Osteocyte (in vitro differentiated cells): ENCODE data around the gene ALPI. TPM values are rescaled to one million over a fixed set of nuclear protein-coding genes. Genes with fewer than 3 reads are reported as not detected.

Experiments
- DNase-seq: peaks from one replicate; pipeline ENCODE4 v3.0.0; 2021; ENCODE audit warnings: mixed read lengths; ENCODE audit not compliant: unreplicated experiment; ENCODE audit errors: extremely low spot score
- H3K27ac Mint-ChIP-seq: one replicate; pipeline ENCODE4 v1.8.0; 2021; ENCODE audit warnings: mild to moderate bottlenecking, mixed read lengths; ENCODE audit not compliant: unreplicated experiment
- H3K27me3 Mint-ChIP-seq: one replicate; pipeline ENCODE4 v1.8.0; 2021; ENCODE audit warnings: mixed read lengths; ENCODE audit not compliant: unreplicated experiment
- H3K36me3 Mint-ChIP-seq: one replicate; pipeline ENCODE4 v1.8.0; 2021; ENCODE audit warnings: mixed read lengths; ENCODE audit not compliant: unreplicated experiment
- H3K4me1 Mint-ChIP-seq: one replicate; pipeline ENCODE4 v1.8.0; 2021; ENCODE audit warnings: mixed read lengths; ENCODE audit not compliant: unreplicated experiment
- H3K4me3 Mint-ChIP-seq: one replicate; pipeline ENCODE4 v1.8.0; 2021; ENCODE audit warnings: mild to moderate bottlenecking, moderate library complexity, mixed read lengths; ENCODE audit not compliant: unreplicated experiment
- H3K9me3 Mint-ChIP-seq: one replicate; pipeline ENCODE4 v1.8.0; 2021; ENCODE audit warnings: mixed read lengths; ENCODE audit not compliant: unreplicated experiment
- total RNA-seq: library from RNA; stranded (reverse); gene quantifications from 2 replicates; pipeline ENCODE4 v1.2.1, GENCODE V29; 2021
- TF ChIP-seq, protein P1 (sequence below): fragments of 200-600 bp; sonication (generic); IDR thresholded peaks from 2 replicates; pipeline ENCODE4 v1.5.0; 2021; ENCODE audit warnings: antibody characterized with exemption, mild to moderate bottlenecking, moderate library complexity

The ALPI gene
- total RNA-seq, 1 donor from 2014 or later: not detected

DNA sequence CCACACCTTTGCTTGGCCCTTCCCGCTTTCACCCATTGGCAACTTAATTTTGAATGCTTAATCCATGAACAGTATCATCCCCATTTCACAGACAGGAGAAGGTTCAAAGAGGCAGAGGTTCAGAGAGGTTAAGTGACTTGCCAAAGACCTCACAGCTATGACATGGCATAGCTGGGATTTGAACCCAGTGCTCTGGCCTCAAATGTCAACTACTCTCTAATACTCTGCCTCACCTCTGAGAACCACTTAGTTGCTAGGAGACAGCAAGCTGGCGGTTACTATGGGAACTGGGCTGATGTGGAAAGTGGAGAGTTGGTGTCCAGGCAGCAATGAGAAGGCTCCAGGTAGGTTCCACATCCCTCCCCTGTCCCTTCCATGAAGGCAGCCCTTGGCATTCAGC lies 48.5 kb downstream of the ALPI start:
- Mint-ChIP-seq H3K9me3 (no peaks in the 10 kb centered on the region), H3K27me3 (peaks cover 60% of the 10 kb centered on the region), H3K4me3 (no peak overlapping the region), H3K36me3 (no peaks in the 10 kb centered on the region), H3K4me1 (peaks cover 9% of the 10 kb centered on the region), H3K27ac (no peak overlapping the region)
- no peak for DNase-seq
- TF ChIP-seq, protein P1, sequence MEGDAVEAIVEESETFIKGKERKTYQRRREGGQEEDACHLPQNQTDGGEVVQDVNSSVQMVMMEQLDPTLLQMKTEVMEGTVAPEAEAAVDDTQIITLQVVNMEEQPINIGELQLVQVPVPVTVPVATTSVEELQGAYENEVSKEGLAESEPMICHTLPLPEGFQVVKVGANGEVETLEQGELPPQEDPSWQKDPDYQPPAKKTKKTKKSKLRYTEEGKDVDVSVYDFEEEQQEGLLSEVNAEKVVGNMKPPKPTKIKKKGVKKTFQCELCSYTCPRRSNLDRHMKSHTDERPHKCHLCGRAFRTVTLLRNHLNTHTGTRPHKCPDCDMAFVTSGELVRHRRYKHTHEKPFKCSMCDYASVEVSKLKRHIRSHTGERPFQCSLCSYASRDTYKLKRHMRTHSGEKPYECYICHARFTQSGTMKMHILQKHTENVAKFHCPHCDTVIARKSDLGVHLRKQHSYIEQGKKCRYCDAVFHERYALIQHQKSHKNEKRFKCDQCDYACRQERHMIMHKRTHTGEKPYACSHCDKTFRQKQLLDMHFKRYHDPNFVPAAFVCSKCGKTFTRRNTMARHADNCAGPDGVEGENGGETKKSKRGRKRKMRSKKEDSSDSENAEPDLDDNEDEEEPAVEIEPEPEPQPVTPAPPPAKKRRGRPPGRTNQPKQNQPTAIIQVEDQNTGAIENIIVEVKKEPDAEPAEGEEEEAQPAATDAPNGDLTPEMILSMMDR: no peak

DNA sequence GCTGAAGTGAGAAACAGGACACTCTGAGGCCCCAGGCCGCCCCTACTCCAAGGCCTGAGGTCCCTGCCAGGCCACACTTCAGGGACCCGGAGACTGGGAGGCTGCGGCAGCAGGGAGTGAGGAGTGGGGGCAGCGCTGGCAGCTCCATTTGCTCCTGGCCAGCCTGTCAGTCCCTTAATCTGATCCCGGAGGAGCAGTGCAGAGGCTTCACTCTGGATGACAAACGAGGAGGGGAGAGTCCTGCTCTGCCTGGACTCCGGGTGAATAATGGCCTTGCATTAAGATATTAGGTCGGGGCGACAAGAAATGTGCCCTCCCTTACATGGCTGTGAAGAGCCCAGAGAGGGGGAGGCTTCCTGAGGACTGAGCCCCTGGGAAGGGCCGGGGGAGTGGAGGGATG lies 49.9 kb downstream of the ALPI start:
- TF ChIP-seq, protein P1: no peak
- no peaks in the 10 kb centered on the region for H3K9me3 Mint-ChIP-seq
- DNase-seq: no peak
- H3K27ac Mint-ChIP-seq: no peak overlapping the region
- peaks cover 59% of the 10 kb centered on the region for H3K27me3 Mint-ChIP-seq
- H3K36me3 Mint-ChIP-seq: no peaks in the 10 kb centered on the region
- H3K4me3 Mint-ChIP-seq: no peak overlapping the region
- peaks cover 9% of the 10 kb centered on the region for H3K4me1 Mint-ChIP-seq

DNA sequence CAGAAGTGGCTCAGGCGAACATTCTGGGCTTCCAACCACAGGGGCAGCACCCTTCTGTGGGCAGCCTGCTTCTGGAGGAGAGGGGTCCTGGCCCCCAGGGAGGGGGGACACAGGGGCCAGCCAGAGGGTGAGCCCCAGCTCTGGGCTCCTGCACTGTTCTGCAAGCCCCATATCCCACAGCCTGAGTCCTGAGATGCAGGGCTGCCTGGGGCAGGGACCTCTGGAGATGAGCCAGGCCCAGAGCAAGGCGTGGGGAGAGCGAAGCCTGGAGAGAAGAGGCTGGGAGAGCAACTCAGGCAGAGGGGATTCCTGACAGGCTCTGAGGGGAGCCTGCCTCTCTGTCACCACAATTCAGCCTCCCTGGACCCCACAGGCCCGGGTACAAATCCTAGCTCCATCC lies 50.8 kb downstream of the ALPI start:
- Mint-ChIP-seq H3K27ac (no peak overlapping the region), H3K9me3 (no peaks in the 10 kb centered on the region), H3K4me3 (no peak overlapping the region), H3K4me1 (peaks cover 9% of the 10 kb centered on the region), H3K27me3 (peaks cover 62% of the 10 kb centered on the region), H3K36me3 (no peaks in the 10 kb centered on the region)
- no peak for DNase-seq
- TF ChIP-seq, protein P1: no peak

DNA sequence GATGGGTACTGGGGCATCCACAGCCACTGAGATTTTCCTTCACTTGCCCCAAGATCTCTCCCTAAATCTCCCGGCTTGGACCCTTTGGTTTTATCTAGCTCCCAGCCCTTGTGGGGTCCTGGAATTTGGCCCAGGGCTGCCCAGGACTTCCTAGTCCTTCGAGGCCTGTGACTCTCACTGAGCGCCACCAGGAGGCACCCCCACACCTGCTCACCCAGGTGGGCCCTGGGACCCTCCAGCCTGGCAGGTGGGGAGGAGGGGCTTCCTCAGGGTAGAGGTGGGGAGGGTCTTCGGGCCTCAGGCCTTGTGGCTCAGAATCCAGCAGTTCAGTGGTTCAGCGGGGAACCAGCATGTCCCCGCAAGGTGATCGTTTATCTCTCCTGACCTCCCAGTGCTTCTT lies 52.3 kb downstream of the ALPI start:
- no peak for DNase-seq
- Mint-ChIP-seq H3K27ac (no peak overlapping the region), H3K4me3 (no peak overlapping the region), H3K27me3 (peaks cover 59% of the 10 kb centered on the region), H3K4me1 (peaks cover 4% of the 10 kb centered on the region), H3K36me3 (no peaks in the 10 kb centered on the region), H3K9me3 (no peaks in the 10 kb centered on the region)
- TF ChIP-seq, protein P1: no peak

Other genes starting within 250 kb of the ALPI start
- gene ALPP, start 77.4 kb upstream of the ALPI start, total RNA-seq: not detected in 2 replicates
- gene ALPG, start 49.3 kb upstream of the ALPI start, total RNA-seq: not detected in 2 replicates
- 0.13 and 0.60 TPM in 2 replicates for gene ECEL1, start 31.7 kb downstream of the ALPI start, total RNA-seq
- not detected in 2 replicates for gene PRSS56, start 64.2 kb downstream of the ALPI start, total RNA-seq
- not detected in 2 replicates for gene CHRND, start 70.0 kb downstream of the ALPI start, total RNA-seq
- gene CHRNG, start 83.5 kb downstream of the ALPI start, total RNA-seq: not detected in 2 replicates
- 6.7 and 8.2 TPM in 2 replicates for gene TIGD1, start 94.4 kb downstream of the ALPI start, total RNA-seq
- 88.4 and 90.5 TPM in 2 replicates for gene EIF4E2, start 94.5 kb downstream of the ALPI start, total RNA-seq
- 106 and 114 TPM in 2 replicates for gene EFHD1, start 177.5 kb downstream of the ALPI start, total RNA-seq
- gene GIGYF2, start 241.2 kb downstream of the ALPI start, total RNA-seq: 63.4 and 66.0 TPM in 2 replicates